A204.1 (cell line): ENCODE measurements around the gene NT5E.

Source experiments
- FAIRE-seq: peaks from 2 replicates; lab custom pipeline; 2012; peaks lifted over from hg19 to GRCh38; lab: Jason Lieb, UNC

NT5E gene

DNA sequence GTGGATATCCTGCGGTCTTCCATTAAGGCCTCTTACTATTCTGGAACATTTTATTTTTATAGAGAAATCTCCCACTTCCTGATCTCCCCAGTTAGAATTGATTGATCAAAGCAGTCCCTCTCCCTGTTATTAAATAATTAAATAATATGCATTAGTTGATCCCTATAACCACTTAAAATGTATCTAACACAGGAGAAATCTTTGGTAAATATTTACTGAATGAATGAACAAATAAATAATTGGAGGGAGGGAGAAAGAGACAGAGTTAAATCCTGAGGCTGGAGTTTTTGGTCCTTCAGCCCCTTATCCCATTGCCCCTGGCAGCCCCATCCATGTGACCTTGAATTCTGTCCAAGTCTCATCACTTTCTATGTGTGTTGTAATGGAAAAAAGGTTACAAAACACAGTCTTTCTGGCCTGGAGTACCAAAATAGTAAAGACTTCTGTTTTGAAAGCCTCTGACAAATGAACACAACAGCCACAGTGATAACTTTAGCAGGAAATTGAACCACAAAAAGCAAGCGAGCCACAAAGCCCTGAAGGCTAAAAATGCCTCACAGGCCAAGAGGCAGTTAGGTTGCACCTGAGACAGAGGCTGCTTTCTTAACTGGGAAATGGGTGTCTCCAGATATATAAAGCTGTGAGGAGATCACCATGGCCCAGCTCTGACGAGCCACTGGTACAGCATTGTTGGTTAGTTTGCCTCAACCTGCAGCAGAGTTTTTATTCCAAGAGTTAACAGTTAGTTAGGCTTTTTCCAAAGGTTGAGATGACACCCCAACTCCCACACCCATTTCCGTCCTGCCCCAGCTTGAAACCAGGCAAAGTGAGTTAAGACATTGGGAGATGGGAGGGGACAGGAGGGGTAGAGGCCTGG lies 11.3 kb downstream of the NT5E start:
- FAIRE-seq: no peak

DNA sequence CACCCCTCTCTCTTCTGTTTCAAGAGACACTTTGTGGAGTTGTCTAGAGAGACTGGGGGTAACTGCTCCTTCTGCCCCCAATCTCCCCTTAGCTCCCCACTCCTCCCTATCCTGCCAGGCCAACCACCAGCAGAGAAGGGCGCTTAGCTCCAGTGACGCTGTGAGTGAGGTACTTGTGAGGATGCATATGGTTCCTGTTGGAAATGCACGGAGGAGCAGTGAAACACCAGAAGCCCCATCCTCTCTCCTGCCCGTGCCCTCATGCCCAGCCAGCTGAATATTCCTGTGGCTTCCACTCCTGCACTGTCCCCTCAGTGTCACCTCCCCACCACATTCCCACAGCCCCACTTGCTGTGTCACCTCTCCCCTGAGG lies 11.9 kb downstream of the NT5E start:
- FAIRE-seq: no peak

DNA sequence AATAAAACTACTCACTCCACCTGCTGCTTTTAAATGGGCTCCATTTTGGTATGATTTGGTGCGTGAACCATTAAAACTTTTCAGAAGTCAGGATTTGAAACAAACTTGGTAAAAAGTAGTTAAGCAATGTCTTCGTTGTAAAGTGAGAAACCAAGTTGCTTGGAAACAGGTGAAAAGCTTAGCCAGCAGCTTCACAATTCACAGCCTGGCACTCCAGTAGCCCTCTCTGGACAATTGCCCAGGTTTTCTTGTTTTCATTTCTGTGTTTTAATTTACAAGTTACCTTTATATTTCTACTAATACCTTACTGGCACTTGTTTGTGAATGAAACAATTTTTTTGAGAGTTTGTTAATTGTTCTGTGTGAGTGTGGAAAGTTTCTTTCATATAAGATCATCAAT lies 12.8 kb downstream of the NT5E start:
- FAIRE-seq: no peak

DNA sequence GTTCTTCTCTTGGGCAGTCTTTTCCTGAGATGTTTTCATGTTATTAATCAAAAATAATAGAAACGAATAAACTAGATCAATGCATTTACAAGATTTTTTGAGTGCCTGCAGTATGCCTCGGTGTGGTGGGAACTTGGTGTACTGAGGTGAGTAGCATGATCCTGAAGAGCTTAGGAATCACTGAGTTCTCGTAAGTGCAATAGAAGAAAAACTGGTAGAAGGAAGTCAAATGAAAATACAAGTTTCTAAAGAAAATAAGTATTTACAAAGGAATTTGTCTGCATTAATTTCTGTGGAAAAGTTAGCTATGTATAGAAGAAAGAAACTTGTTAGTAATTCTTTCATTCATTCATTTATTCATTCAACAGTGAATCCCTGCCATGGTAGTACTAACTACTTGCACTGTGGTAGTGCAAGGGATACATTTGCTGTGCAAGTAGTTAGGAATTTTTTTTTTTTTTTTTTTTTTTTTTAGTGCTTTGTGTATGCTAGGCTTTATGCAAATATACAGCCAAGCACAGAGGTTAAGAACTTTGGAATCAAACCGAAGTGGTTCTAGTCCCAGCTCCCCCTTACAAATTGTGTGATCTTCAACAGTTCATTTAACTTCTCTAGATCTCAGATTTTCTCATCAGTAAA lies 13.9 kb downstream of the NT5E start:
- FAIRE-seq: no peak

DNA sequence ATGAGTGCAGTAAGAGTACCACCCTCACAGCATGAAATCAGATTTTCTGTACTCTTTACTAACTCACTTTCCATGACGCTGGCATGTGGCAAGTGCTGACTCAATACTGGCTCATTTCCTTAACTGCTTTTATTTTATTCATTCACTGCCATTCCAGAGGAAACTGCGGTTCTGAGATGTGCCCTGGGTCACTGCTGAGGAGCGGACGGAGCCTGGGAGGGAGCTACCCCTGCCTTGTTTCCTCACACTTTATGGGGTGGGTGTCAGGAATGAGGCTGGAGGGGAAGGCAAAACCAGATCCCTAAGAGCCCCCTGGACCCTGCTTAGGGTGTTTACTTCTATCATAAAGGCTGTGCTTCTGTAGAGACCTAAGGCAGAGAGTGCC lies 14.4 kb downstream of the NT5E start:
- no peak for FAIRE-seq

DNA sequence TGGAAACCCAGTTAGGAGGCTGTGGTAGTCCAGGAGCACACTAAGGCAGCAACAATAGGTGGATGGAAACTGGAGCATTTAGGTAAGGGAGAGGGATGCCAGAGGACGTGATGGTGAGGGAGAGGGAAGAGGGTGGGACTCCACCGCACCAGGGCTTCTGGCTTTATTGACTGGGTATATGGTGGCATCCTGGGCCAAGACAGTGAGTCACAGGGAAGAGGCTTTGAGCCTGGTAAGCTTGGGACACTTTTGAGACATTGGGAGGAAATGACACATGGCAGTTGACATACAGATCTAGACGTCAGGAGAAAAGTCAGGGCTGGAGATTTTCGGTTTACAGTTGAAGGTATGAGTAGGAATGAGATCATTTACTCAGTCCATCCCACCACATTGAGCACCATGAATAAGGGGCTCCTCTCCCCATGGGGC lies 14.9 kb downstream of the NT5E start:
- FAIRE-seq: no peak

DNA sequence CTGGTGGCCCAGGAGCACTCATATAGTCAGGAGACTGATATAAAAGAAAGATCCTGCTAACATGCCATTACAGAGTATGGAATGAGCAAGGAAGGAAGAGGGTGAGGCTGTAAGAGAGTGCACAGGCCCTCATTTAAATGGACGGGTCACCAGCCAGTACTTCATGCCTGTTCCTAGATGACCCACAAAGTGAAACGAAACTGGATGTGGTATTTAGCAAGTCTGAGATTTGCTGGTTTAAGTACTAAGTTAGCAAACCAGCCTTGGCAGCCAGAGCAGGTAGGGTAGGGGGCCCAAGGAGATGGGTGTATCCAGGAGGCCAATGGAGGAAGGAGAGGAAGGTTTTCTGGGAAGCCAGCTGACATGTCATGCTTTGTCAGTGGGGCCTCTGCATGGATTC lies 15.9 kb downstream of the NT5E start:
- no peak for FAIRE-seq

DNA sequence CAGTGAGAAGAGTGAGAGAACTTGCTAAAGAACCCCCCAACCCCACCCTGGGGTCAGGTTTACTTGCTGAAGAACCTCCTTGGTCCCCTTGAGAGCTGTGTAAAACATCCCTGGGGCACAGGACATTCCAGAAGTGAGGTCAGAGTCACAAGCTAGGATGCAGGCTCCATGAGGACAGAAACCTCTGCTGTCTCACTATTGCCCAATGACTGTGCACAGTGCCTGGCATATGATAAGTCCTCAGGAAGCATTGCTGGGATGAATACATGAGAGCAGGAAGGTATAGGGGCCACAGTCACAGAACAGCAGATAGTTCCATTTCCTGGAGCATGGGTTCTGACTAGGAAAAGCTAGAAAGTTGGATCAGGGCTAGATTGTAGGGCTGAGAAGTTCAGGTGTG lies 18.4 kb downstream of the NT5E start:
- no peak for FAIRE-seq

DNA sequence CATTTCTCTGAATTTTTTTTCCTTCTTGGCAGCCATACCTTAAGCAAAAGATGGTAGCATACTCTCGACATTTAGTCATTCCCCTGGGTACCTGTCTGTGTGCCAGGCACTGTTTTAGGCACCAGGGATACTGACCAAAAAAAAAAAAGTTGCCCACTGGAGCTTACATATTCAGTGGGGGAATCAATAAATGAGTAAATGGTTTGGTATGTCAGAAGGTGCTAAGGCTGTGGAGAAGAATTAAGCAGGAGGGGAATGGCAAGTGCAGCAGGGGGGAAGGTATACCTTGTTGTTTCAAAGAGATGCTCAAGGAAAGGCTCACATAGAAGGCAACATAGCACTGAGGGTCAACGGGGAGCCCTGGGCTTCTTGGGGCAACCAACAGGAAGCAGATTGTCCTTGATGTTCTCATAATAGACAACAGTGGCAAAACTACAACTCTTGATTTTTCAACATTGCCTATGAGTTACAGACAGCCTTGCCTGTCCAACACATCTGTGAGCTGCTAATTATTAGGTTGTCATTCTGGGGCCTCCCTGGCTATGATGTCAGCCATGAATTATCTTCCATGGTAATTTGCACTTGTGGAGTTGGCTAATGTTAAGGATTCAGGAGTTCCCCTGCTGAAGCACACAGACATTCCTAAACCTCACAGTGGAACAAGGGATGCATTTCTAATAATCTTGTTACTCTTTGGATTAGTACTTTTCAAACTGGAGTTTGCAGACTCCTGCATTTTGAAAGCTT lies 19.6 kb downstream of the NT5E start:
- FAIRE-seq: no peak

DNA sequence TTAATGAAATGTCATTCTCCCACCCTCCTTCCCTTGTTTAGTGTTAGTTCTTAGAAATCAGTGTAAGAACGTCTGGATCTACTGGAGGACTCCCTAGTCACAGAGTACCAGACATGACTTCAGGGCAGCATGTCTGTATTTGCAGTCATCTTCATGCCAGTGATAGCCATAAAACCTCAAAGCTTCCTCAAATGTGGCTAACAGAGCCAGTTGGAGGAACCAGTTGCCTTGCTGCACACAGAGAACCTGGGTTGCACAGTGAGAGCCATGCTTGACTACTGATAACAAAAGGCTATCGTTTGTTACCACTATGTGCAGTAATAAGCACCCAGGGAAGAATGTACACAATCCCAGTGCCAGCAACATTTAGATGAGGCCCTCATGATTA lies 20.1 kb downstream of the NT5E start:
- no peak for FAIRE-seq

DNA sequence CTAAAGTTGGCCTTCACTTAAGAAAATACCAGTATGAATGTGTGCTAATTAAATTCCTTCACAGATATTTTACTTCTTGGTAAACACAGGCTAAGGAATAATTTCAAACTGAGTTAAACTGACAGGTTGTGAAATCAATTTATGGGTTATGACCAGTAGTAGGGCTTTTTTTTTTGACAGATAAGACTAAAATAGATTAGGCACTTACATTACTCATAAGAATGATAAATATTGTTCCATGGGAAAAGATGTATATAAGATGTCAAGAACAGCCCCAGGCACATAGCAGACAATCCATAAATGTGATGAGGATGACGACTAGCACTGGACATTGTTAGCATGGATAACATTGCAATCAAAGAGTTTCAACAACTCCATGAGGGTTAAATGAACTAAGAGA lies 22.9 kb downstream of the NT5E start:
- FAIRE-seq: no peak

DNA sequence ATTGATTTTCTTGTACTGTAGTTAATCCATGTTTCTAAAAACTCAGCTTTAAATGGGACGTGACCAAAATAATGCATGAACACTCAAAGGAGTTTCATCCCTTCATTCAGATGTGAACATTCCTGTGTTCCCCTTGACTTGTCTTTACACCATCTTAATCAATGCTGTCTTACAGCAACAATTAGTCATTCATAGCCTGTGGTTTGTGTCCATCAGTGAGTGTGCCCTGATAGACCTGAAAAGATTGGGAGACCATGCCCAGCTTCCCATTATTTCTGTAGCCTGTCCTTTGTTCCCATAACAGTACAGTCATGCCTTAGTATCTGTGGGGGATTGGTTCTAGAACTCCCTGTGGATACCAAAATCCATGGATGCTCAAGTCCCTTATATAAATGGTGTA lies 23.9 kb downstream of the NT5E start:
- FAIRE-seq: no peak

DNA sequence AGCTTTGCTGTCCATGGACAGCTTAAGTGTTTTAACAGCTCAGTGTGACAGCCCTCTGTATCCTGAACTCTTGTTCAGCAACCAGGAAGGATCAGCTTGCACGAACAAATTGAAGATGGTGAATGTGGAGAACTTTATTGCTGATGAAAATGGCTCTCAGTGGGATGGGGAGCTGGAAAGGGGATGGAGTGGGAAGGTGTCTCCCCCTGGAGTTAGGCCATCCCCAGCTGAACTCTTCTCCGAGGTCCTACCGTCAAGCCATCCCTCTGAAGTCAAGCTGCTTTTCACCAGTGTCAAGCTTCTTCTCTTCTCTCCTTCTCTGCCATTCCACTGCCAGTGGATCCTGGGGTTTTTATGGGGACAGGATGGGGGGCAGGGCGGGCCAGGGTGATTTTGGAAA lies 26.6 kb downstream of the NT5E start:
- FAIRE-seq: no peak

DNA sequence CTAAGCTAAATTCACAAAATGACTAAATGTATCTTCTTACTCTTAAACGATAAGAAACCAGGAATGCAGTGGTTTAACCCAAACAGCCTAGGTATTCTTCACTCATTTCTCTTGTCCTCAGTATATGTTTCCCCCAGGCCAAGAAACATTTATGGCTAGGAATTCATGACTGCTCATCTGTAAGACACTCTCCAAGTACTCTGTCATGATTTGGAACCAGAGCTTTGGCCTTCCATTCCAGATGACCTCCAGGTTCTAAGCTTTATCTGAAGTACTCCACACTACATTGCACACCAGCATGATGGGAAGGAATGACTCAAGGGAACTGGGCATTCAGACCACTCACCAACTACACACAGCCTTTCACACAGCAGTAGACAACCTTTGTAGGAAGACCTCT lies 29.3 kb downstream of the NT5E start:
- no peak for FAIRE-seq

DNA sequence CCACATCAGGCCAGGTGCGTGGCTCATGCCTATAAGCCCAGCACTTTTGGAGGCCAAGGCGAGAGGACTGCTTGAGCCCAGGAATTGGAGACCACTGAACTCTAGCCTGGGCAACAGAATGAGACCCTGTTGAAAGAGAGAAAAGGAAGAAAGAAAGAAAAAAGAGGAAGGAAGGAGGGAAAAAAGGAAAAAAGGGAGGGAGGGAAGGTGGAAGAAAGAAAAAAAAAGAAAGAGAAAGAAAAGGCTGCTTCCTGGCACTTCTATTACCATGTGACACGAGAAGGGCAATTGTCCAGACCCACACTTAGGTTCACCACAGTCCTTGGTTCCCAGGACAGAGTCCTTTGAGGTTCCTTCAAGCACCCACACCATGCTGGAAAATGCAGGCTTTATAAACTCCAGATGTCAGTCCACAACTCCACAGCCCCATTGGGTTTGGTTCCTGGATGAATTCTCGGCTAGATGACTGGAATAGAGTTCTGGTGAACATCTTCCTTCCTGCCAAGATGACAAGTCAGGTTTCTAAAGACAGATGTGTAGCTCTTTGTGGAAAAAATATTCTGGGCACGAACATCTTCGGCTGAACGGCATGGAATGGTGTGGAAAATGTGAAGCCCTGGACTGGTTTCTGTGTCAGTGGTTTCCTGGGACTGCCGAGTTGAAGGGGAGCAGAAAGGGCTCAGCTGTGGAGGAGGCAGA lies 32.5 kb downstream of the NT5E start:
- no peak for FAIRE-seq

DNA sequence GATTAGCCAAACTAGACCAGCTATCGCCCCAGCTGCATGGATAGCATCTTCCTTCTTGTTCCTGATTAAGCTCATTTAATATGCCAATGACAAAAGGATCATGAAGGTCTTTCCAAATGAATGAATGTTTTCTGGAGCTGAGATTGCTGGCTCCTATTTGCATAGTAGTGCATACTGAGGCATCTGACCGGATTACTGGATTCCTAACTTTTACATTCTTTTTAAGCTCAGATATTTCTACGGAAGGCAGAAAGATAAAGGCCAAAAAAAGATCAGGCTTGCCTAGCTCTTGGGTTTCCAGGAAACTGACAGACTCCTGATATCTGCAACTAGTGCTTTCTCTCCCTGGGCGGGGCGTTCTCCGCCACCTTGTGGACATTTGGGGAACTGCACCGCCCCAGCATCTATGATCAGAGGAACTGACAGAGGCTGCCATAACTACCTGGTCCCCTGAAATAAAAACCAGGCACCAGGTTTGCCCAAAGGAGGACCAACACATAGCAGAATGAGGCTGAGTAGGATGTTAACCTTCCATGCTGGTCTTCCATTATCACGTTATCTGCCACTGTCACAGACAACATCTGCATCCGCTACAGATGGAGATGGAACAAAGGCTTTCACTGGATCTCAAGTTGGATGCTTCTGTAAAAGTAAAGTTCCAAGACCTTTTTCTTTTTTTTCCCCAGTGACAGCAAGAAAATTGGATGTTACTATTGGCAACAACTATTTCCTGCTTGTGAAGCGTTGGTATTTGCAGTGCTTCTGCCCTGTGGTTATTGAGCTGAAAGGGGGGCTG lies 33.2 kb downstream of the NT5E start:
- no peak for FAIRE-seq

DNA sequence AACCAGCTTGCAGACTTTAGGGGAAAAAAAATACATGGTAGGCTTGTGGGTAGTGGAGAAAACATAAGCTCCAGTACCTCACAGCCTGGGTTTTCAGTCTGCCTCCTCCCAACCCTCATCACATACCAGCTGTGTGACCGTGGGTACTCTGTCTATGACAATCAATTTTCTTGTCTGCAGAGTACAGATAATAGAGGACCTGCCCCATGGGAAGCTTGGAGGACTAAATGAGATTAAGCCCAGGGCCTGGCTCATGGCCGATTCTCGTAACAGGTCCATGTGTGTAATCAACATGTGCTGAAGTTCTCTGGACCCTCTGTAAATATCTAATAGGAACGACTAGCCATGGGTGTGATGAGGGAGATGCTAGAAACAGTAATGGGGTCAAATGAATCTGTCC lies 34.0 kb downstream of the NT5E start:
- no peak for FAIRE-seq

DNA sequence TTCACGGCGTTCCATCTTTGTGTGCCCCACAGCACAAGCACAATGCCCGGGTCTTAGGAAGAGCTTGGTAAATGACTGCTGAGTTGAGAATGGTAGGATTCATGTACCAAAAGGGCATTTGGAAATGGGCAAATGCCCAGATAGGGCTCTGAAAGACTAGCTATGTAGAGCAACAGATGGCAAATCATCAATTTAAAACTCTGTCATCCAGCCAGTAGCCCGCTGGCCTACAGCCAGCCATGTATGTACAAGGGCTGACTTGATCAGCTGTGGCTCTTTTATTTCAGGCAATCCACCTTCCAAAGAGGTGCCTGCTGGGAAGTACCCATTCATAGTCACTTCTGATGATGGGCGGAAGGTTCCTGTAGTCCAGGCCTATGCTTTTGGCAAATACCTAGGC lies 35.1 kb downstream of the NT5E start:
- FAIRE-seq: no peak

DNA sequence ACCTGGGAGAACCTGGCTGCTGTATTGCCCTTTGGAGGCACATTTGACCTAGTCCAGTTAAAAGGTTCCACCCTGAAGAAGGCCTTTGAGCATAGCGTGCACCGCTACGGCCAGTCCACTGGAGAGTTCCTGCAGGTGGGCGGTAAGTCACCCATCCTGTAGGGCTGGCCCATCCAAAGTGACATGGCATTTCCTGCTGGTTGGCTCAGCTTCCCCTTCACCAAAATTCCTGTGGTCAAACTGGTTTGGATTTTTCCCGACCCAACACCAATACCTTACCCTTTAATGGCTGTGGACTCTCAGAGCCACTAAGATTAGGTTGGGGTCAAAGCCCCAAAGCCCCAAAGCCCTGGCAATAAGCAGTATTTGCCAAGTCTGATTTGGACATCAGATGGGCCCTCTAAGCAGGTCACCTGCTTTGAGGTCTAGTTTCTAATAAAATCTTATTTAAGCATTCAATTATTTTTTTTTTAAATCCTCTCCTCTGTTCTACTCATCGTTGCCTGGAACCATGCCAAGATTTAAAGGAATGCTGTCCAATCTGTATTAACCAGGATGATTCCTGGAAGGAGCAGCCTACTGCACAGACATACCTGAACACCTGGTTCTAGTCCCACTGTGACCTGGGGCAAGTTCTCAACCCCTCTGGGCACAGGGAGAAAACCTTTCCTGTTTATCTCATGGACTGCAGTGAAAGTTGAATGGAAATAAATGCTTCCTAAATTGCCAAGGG lies 40.8 kb downstream of the NT5E start:
- no peak for FAIRE-seq

DNA sequence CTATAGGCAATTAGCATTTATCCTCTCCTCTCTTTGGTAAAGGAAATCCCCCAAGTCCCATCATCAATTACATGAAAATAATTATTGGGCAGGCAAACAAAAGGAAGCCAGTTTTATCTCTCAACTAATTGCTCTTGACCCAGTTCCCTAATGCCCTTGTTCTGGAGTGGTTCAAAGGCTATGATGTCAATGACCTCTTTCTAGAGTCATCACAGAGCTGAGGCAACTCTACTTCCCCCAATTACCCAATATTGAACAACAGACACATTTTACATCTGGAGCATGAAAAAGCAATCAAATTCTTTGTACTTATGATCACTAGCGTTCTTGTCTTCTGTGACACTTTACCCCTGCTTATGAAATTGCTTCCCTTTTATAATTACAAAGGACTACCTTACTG lies 43.5 kb downstream of the NT5E start:
- no peak for FAIRE-seq
